ENCODE measurements around the gene PGA4.
"Not testable (repeated sequence)": the region's sequence is repeated elsewhere in the genome, so short reads cannot be mapped to it uniquely, and the experiment has no call there.

DNA sequence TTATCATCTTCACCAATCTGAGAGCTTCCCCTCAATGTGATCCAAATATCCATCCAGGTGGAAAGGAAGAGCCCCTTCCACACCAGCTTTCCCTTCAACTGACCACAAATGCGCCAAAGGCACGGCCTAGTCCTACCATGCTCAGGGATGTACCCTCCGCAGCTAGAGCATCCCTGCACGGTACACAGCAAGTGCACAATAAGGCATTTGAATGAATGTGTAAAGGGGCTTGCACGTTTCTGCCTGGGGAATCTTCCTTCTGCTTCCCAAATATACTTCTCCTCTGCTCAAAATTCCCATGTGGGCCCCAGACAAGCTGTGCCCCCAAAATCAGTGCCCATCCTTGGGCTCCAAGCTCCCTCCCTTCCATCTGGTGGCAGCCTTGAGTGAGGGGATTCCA, 3.1 kb upstream of the PGA4 start:
- TF ChIP-seq, protein P1, sequence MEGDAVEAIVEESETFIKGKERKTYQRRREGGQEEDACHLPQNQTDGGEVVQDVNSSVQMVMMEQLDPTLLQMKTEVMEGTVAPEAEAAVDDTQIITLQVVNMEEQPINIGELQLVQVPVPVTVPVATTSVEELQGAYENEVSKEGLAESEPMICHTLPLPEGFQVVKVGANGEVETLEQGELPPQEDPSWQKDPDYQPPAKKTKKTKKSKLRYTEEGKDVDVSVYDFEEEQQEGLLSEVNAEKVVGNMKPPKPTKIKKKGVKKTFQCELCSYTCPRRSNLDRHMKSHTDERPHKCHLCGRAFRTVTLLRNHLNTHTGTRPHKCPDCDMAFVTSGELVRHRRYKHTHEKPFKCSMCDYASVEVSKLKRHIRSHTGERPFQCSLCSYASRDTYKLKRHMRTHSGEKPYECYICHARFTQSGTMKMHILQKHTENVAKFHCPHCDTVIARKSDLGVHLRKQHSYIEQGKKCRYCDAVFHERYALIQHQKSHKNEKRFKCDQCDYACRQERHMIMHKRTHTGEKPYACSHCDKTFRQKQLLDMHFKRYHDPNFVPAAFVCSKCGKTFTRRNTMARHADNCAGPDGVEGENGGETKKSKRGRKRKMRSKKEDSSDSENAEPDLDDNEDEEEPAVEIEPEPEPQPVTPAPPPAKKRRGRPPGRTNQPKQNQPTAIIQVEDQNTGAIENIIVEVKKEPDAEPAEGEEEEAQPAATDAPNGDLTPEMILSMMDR (IDR thresholded peaks at IDR 0.05): not testable (repeated sequence)
- TF ChIP-seq POLR2A, EP300 (IDR thresholded peaks at IDR 0.05): not testable (repeated sequence)

Data from tibial nerve (tissue), 4 donors.